ENCODE results near the gene APOBEC2. TPM values are rescaled to one million over a fixed set of nuclear protein-coding genes. Genes with fewer than 3 reads are reported as not detected.

The APOBEC2 gene
- total RNA-seq, result not detected in 2 replicates

GRCh38 chr6:41053041-41053440, at the start of gene APOBEC2:
Gene APOBEC2 (plus strand): TSS chr6:41053202. CDS start chr6:41053348, 146 bp downstream.

DNA sequence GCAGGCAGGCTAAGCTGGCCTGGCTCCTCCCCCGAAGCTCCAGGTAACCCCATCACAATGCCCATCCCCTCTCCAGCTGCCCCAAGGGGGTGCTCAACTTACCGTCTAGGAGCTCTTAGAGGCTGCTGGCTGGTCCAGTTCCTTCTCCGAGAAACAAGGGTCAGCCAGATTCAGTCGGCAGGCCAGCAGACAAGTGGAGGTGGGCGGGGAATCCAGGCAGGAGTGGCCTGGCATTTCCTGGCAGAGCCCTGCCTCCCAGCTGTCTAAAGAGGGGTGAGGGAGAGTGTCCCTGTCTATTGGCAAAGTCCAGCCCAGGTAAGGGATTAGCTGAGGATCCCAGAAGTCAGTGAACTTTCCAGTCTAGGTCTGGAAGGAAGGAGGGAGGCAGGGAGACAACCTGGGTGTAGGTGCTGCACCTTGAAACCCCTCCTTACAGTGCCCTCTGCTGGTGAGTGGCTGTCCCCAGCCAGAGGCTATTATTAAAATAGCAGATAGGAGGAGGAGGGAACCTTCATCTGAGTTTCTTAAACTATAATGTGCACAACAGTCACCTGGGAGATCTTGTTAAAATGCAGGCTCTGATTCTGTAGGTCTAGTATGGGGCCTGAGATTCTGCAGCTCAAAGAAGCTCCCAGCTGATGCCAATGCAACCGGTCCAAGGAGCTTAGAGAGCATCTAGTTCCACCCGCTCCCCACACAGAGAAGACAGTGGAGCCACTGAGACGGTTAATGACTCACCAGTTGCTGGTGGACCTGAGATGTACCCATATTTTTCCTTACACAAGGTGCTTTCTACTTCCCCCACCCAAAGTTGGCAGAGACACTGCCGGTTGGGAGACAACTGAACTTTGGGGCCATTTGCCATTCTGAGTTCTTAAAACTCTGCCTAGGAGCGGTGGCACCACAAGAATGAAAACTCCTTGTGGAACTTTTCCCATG, 13.7 kb upstream of the APOBEC2 start, which contains the start of gene UNC5CL:
Gene UNC5CL (minus strand): TSS at position 162 of the 939 bp plus-strand sequence. CDS start 4,147 bp downstream, outside the sequence.

DNA sequence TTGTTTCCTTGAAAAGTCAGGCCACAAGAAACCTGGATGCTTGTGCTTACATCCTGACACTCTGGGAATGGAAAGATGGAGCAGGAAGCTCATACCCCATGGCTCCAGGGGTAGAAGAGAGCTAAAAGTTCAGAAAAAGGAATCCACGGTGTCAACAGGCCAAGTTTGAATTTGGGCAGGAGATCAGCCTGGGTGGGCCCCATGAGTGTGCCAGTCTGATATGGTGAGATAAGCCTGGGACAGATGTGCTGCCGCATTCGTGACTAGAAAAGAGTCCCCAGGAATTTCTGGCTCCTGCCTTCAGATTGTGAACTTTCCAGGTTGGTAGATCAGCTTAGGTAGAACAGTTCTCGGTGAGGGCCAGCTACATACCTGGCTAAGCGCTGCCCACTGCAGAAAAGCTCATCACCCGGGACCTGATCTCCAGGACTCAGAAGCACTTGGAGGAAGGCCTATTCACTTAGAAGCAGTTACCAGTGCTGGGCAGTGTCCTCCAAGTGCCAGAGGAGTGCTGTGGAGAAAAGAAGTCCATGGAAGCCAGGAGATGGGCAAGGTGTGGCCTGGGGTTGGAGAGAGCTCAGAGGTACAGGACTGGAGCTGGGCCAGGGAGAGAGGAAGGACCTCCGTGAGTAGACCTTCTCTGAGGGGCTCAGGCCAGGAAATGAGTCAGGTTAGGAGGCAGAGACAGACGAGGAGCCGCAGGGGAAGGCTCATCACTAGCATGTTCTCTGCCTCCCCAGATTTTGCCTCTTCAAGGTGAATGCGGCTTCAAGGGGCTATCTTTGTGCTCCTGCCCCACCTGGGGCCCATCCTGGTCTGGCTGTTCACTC, 10.6 kb upstream of the APOBEC2 start, which contains the start of gene TSPO2:
Gene TSPO2 (plus strand): TSS at position 242 of the 830 bp plus-strand sequence. CDS start 519 bp downstream, at position 761.

DNA sequence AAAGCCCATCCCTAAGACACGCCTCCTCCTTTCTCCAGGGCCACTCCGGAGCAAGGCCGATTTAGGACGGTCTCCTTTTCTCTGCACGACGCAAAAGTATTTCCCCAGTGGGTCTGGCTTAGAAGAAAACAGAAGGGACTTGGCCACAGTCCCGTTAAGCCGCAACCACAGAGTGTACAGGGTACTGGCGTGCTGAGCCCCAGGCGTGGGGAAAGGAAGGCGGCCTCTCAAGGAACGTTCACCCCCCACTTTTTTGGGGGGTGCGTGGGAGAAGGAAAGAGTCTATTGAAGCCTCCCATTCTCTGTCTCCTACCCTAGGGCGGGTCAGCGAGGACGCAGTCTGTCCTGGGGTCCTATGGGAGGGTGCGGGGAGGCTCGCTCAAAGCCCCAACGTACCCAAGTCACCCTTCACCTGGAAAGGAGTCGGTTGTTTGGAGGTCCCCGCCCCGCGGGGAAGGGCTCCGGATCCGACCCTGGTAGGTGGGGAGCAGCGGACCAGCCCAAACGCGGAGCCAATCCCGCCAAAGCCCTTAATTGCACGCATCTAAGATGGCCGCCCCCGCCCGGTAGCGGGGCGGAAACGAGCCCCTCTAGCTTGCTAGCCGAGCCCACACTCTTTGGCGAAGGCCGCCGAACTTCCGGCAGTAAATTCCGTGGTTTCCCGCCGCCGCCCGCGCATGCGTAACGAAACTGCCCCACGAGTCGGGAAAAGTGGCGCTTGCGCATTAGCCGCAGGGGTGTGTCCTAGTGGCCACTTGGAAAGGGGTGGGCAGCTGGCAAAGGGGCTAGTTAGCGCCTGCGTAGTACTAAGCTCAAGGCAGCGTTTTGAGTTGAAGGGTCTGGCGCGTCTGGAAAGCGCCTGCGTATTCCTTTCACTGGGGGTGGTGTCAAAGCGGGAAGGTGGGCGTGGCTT, 19.2 kb downstream of the APOBEC2 start, which contains the start of gene OARD1:
Gene OARD1 (minus strand): TSS at position 434 of the 913 bp plus-strand sequence. CDS start 722 bp downstream, outside the sequence.

GRCh38 chr6:41072836-41073202, 19.8 kb downstream of the APOBEC2 start, which contains the start of gene NFYA:
Gene NFYA (plus strand): TSS chr6:41072974. CDS start chr6:41079090, 6,116 bp downstream.

Other genes with a start within 250 kb of the APOBEC2 start
- gene UNC5CL, start 14.0 kb upstream of the APOBEC2 start, total RNA-seq, result 0.13 and 0.32 TPM in 2 replicates
- not detected in 2 replicates for gene TSPO2, start 10.7 kb upstream of the APOBEC2 start, total RNA-seq
- 7.9 and 12.8 TPM in 2 replicates for gene OARD1, start 19.2 kb downstream of the APOBEC2 start, total RNA-seq
- gene NFYA, start 19.8 kb downstream of the APOBEC2 start, total RNA-seq, result 13.8 and 18.1 TPM in 2 replicates
- not detected in 2 replicates for gene TREML1, start 101.1 kb downstream of the APOBEC2 start, total RNA-seq
- not detected in 2 replicates for gene TREM2, start 109.9 kb downstream of the APOBEC2 start, total RNA-seq
- under 0.01 TPM in 1 of 2 replicates, not detected in the other for gene TREML2, start 147.9 kb downstream of the APOBEC2 start, total RNA-seq
- gene TREML4, start 175.1 kb downstream of the APOBEC2 start, total RNA-seq, result 0.13 TPM in 1 of 2 replicates, not detected in the other
- gene TREM1, start 233.5 kb downstream of the APOBEC2 start, total RNA-seq, result 1.2 and 8.7 TPM in 2 replicates

Measured in epithelial cell of alveolus of lung (primary cell).